ENCODE results near the gene KRTDAP. TPM values are rescaled to one million over a fixed set of nuclear protein-coding genes. Genes with fewer than 3 reads are reported as not detected.

KRTDAP gene
- total RNA-seq, 2 experiments from 2014 or later, result not detected

DNA sequence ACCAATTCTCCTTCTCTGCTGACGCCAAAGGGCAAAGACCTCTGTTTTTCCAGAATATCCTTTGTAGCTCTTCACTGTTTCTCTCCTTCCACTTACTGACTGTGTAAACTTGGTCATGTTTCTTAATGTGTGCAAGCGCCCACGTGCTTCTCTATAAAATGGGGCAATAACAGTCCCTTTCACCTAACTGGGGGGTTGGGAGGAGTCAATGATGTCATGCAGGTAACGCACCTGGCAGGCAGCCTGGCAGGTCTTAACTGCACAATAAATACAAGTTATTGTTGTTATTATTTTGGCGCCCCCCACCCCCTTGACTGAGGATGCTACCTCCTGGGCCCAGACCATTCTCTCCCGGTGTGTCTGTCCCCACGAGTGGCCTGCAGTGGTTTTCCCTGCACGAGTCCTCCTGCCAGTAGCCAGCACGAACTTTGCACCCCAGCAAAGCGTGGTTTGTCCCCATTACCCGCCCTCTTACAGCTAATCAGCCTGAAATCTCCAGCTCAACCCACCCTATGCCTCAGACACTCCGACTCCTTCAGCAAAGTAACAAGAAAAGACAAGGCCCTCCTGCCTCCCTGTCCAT is 32.6 kb upstream of the KRTDAP start:
- Mint-ChIP-seq H3K9me3 (no peaks in the 10 kb centered on the region), H3K4me3 (no peak overlapping the region), H3K27me3 (ENCODE audit: low read depth) (peaks cover 5% of the 10 kb centered on the region), H3K36me3 (ENCODE audit: low read depth) (no peaks in the 10 kb centered on the region), H3K4me1 (ENCODE audit: low read depth) (no peaks in the 10 kb centered on the region), H3K27ac (no peak overlapping the region)
- intact Hi-C loops (cut with micrococcal nuclease), result no loop called here
- DNase-seq, result no peak
- CTCF ChIA-PET, result no interaction called here

- no peak for DNase-seq
- CTCF ChIA-PET, result interaction anchor here (0.6 to 1.6 kb wide), 2 partner anchors 11 to 425 kb away, joined by 3 to 5 read pairs; no protein-coding TSS in a partner anchor
- Mint-ChIP-seq H3K36me3 (ENCODE audit: low read depth) (no peaks in the 10 kb centered on the region), H3K9me3 (no peaks in the 10 kb centered on the region), H3K4me1 (ENCODE audit: low read depth) (no peaks in the 10 kb centered on the region), H3K4me3 (no peak overlapping the region), H3K27me3 (ENCODE audit: low read depth) (peaks cover 3% of the 10 kb centered on the region), H3K27ac (no peak overlapping the region)
- intact Hi-C loops (cut with micrococcal nuclease), result no loop called here
These were observed 31.0 kb upstream of the KRTDAP start for GRCh38 chr19:35521124-35521743.

DNA sequence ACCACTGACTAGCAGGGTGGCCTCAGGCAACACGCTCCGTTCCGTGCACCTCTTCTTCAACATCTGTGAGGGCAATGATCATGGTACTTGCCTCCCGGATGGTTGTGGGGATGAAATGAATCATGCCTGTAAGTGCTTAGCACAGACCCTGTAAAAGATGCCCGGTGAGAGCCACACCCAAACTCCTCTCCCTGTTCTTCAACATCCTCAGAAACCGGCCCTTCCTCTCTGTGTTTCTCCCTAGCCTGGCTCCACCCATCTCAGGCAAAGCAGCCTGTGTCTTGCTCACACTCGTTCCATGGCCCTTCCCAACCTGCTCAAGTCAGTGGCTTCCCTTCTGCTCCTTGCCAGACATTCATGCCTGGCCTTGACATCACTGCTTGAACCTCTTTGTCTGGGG is 29.0 kb upstream of the KRTDAP start:
- Mint-ChIP-seq H3K27me3 (ENCODE audit: low read depth) (no peaks in the 10 kb centered on the region), H3K9me3 (no peaks in the 10 kb centered on the region), H3K4me1 (ENCODE audit: low read depth) (no peaks in the 10 kb centered on the region), H3K4me3 (no peak overlapping the region), H3K27ac (no peak overlapping the region), H3K36me3 (ENCODE audit: low read depth) (no peaks in the 10 kb centered on the region)
- DNase-seq, result no peak
- CTCF ChIA-PET, result no interaction called here
- intact Hi-C loops (cut with micrococcal nuclease), result no loop called here

DNA sequence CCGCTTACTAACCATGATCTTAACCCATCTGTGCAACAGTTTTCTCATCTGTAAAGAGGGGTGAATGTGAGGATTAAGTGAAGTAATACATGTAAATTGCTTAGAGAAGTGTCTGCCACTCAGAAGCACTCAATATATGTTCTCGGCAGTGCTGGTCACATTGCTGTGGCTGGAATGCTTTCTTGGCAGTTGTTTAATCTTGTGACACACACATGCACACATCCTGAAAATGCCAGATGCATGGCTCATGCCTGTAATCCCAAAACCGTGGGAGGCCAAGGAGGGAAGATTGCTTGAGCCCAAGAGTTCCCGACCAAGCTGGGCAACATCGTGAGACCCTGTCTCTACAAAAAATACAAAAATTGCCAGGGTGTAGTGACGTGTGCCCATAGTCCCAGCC is 28.0 kb upstream of the KRTDAP start:
- intact Hi-C loops (cut with micrococcal nuclease), result no loop called here
- H3K4me3 Mint-ChIP-seq, result no peak overlapping the region
- no peaks in the 10 kb centered on the region for H3K36me3 Mint-ChIP-seq (ENCODE audit: low read depth)
- H3K4me1 Mint-ChIP-seq (ENCODE audit: low read depth), result no peaks in the 10 kb centered on the region
- CTCF ChIA-PET, result no interaction called here
- no peaks in the 10 kb centered on the region for H3K9me3 Mint-ChIP-seq
- peaks cover 4% of the 10 kb centered on the region for H3K27me3 Mint-ChIP-seq (ENCODE audit: low read depth)
- no peak for DNase-seq
- no peak overlapping the region for H3K27ac Mint-ChIP-seq

DNA sequence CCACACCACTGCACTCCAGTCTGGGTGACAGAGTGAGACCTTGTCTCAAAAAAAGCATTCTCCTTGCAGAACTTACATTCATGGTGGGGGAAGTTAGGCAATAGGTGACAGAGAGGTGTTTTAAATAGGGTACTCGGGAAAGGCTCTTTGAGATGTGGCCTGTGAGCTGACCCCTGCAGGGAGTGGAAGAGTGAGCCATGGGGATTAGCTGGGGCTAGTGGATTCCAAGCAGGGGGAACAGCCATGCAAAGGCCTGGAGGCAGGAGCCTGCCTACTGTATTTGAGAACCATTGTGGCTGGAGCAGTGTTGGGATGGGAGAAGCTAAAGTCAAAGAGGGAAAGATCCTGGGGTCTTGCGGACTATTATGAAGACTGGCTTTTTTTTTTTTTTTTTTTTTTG is 27.1 kb upstream of the KRTDAP start:
- intact Hi-C loops (cut with micrococcal nuclease), result no loop called here

DNA sequence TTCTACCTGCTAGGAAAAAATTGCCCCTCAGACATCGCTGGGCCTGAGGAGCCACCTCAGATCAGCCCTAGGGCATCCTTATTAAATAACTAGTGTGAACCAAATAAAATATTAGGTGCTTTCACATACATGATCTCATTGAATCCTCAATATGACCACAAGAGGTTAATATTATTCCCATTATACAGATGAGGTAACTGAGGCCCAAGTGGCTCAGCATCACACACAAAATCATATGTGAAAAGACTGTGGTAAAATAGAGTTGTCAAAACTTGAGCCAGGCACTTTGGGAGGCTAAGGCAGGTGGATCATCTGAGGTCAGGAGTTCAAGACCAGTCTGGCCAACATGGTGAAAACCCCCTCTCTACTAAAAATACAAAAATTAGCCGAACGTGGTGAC is 26.0 kb upstream of the KRTDAP start:
- peaks cover 8% of the 10 kb centered on the region for H3K27me3 Mint-ChIP-seq (ENCODE audit: low read depth)
- no peaks in the 10 kb centered on the region for H3K36me3 Mint-ChIP-seq (ENCODE audit: low read depth)
- intact Hi-C loops (cut with micrococcal nuclease), result no loop called here
- CTCF ChIA-PET, result no interaction called here
- H3K9me3 Mint-ChIP-seq, result no peaks in the 10 kb centered on the region
- no peak overlapping the region for H3K27ac Mint-ChIP-seq
- no peaks in the 10 kb centered on the region for H3K4me1 Mint-ChIP-seq (ENCODE audit: low read depth)
- DNase-seq, result no peak
- H3K4me3 Mint-ChIP-seq, result no peak overlapping the region

More for the DNA sequence above, 27.1 kb upstream of the KRTDAP start:
- Mint-ChIP-seq H3K9me3 (no peaks in the 10 kb centered on the region), H3K27me3 (ENCODE audit: low read depth) (peaks cover 4% of the 10 kb centered on the region), H3K36me3 (ENCODE audit: low read depth) (no peaks in the 10 kb centered on the region), H3K4me1 (ENCODE audit: low read depth) (no peaks in the 10 kb centered on the region), H3K4me3 (no peak overlapping the region), H3K27ac (no peak overlapping the region)
- DNase-seq, result no peak
- CTCF ChIA-PET, result interaction anchor here (0.8 to 1.0 kb wide), 2 partner anchors 75 to 117 kb away, joined by 3 read pairs; no protein-coding TSS in a partner anchor

DNA sequence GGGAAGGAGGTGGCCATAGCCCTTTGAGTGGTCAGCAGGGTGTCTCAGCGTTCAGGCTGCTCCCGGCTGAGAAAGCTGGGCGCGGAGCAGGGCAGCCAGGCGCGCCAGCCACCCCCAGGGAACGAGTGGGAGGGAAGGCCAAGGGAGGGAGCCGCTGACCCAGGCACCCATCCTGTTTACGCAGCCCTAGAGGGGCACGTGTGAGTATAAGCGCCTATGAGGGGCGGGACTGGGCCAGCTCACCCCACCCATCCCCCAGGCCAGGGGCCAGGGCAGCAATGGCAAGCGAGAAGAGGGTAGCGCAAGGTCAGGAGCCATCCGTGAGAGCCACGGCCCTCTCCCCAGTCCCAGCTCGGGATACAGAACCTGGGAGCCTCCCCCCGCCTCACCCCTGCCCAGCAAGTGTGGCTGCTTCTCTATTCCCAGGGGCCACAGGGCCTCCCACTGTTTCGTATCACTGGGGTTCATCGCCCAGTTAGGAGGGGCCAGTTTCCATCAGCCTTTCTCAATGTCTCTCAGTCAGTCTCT is 24.1 kb upstream of the KRTDAP start:
- Mint-ChIP-seq H3K9me3 (no peaks in the 10 kb centered on the region), H3K4me3 (no peak overlapping the region), H3K36me3 (ENCODE audit: low read depth) (no peaks in the 10 kb centered on the region), H3K27me3 (ENCODE audit: low read depth) (peaks cover 22% of the 10 kb centered on the region), H3K27ac (no peak overlapping the region), H3K4me1 (ENCODE audit: low read depth) (peaks cover 12% of the 10 kb centered on the region)
- intact Hi-C loops (cut with micrococcal nuclease), result no loop called here
- CTCF ChIA-PET, result interaction anchor here (0.7 to 1.6 kb wide), 4 partner anchors 19 to 77 kb away, joined by 3 to 6 read pairs (median 4); no protein-coding TSS in a partner anchor
- DNase-seq, result no peak

DNA sequence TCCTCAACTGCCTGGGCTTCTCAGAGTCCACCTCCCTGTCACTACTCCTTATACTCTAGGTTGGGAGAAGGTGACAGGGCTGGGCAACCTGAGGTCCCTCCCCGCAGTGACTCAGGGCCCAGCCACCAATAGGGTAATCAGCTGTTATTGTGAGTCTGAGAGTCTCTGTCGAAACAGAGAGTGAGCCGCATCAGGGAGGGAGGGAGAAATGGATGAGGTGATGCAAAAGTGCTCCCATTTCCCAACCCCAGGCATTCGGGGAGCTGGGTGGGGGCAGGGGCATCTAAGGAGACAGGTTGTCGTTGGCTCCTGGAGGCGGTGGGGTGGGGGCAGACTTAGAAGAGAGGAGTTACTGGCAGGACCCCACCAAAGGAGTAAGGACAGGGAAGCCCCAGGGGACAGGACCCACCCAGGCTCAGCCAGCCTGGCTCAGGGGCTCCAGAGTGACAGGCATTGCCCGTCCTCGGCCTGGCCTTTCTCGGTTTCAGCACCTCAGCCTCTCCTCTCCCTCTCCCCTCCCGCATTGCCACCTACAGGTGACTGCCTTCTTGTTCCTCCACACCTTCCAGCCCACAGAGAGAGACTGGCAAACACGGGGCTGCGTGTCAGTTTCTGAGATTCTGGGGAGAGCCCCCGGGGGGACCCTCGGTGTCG is 23.5 kb upstream of the KRTDAP start, which contains the start of gene DMKN:
TSS of gene DMKN (minus strand) at position 22 of the 654 bp plus-strand sequence. CDS start 174 bp downstream, outside the sequence.
- intact Hi-C loops (cut with micrococcal nuclease), result no loop called here
- Mint-ChIP-seq H3K27me3 (ENCODE audit: low read depth) (peaks cover 24% of the 10 kb centered on the region), H3K4me1 (ENCODE audit: low read depth) (peaks cover 15% of the 10 kb centered on the region), H3K27ac (no peak within 1 kb of the TSS), H3K36me3 (ENCODE audit: low read depth) (no peaks in the 10 kb centered on the region), H3K9me3 (no peaks in the 10 kb centered on the region), H3K4me3 (no peak within 1 kb of the TSS)
- DNase-seq, result no peak
- CTCF ChIA-PET, result interaction anchor here (0.7 to 1.5 kb wide), 2 partner anchors 18 to 20 kb away, joined by 3 to 5 read pairs; no protein-coding TSS in a partner anchor

GRCh38 chr19:35512831-35513627 is 22.8 kb upstream of the KRTDAP start:
- intact Hi-C loops (cut with micrococcal nuclease), result no loop called here
- peaks cover 30% of the 10 kb centered on the region for H3K27me3 Mint-ChIP-seq (ENCODE audit: low read depth)
- H3K4me1 Mint-ChIP-seq (ENCODE audit: low read depth), result peaks cover 15% of the 10 kb centered on the region
- CTCF ChIA-PET, result interaction anchor here (1.5 kb wide), 1 partner anchor 18 kb away, joined by 5 read pairs; no protein-coding TSS in a partner anchor
- H3K4me3 Mint-ChIP-seq, result no peak overlapping the region
- no peaks in the 10 kb centered on the region for H3K9me3 Mint-ChIP-seq
- no peaks in the 10 kb centered on the region for H3K36me3 Mint-ChIP-seq (ENCODE audit: low read depth)
- no peak for DNase-seq
- H3K27ac Mint-ChIP-seq, result no peak overlapping the region

DNA sequence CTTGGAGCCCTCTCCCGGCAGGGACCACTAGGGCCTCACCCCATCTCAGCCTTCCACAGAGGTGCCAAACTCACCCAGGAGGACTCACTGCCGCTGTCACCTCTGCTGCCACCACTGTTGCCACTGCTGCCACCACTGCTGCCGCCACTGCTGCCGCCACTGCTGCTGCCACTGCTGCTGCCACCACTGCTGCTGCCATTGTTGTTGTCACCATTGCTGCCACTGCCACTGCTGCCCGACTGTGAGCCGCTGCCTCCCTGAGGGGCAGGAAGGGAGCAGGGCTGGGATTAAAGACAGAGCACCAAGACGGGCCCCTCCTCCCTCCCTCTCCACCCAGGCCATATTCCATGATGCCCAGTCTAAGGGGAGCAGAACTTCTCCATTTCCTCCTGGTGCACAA is 21.1 kb upstream of the KRTDAP start:
- H3K36me3 Mint-ChIP-seq (ENCODE audit: low read depth), result no peaks in the 10 kb centered on the region
- no peak for DNase-seq
- H3K27me3 Mint-ChIP-seq (ENCODE audit: low read depth), result peaks cover 31% of the 10 kb centered on the region
- intact Hi-C loops (cut with micrococcal nuclease), result no loop called here
- no peak overlapping the region for H3K4me3 Mint-ChIP-seq
- CTCF ChIA-PET, result interaction anchor here (0.9 to 2.0 kb wide), 9 partner anchors 9 to 357 kb away, joined by 3 to 15 read pairs (median 4); partner anchors contain the start of gene APLP1
- H3K27ac Mint-ChIP-seq, result no peak overlapping the region
- H3K9me3 Mint-ChIP-seq, result no peaks in the 10 kb centered on the region
- H3K4me1 Mint-ChIP-seq (ENCODE audit: low read depth), result peaks cover 15% of the 10 kb centered on the region

- Mint-ChIP-seq H3K36me3 (ENCODE audit: low read depth) (no peaks in the 10 kb centered on the region), H3K4me1 (ENCODE audit: low read depth) (peaks cover 15% of the 10 kb centered on the region), H3K4me3 (no peak overlapping the region), H3K27me3 (ENCODE audit: low read depth) (peaks cover 31% of the 10 kb centered on the region), H3K27ac (no peak overlapping the region), H3K9me3 (no peaks in the 10 kb centered on the region)
- intact Hi-C loops (cut with micrococcal nuclease), result loop anchor here (1.0 kb wide), 2 partner anchors 36 to 82 kb away; no protein-coding TSS in a partner anchor
- DNase-seq, result no peak
- CTCF ChIA-PET, result interaction anchor here (0.5 to 2.0 kb wide), 25 partner anchors 10 to 358 kb away, joined by 3 to 15 read pairs (median 4); partner anchors contain the start of gene APLP1
These were observed 20.3 kb upstream of the KRTDAP start for GRCh38 chr19:35510626-35510964.

All from activated naive CD4-positive, alpha-beta T cell treated with anti-CD3 and anti-CD28 coated beads for 36 hours (primary cell).